HG03064 (cell line): ENCODE results near the gene CPT1A.

Experiments
- ATAC-seq: cut with Tn5 transposase; IDR thresholded peaks from one replicate; pipeline ENCODE4 v1.9.1; 2021; ENCODE audit warnings: low read depth; ENCODE audit not compliant: unreplicated experiment

CPT1A gene

GRCh38 chr11:68855205-68855981 is 13.7 kb upstream of the CPT1A start:
- ATAC-seq: no peak

GRCh38 chr11:68854273-68854958 is 12.7 kb upstream of the CPT1A start:
- ATAC-seq: no peak

- ATAC-seq: no peak
Observed at GRCh38 chr11:68852628-68853027, 10.9 kb upstream of the CPT1A start.

GRCh38 chr11:68848429-68848828 is 6.7 kb upstream of the CPT1A start:
- ATAC-seq: no peak

GRCh38 chr11:68847395-68847794 is 5.7 kb upstream of the CPT1A start:
- ATAC-seq: no peak

GRCh38 chr11:68845351-68846002 is 3.8 kb upstream of the CPT1A start:
- no peak for ATAC-seq

- no peak for ATAC-seq
Observed at GRCh38 chr11:68844801-68845200, 3.1 kb upstream of the CPT1A start.

GRCh38 chr11:68844376-68844775 is 2.7 kb upstream of the CPT1A start:
- no peak for ATAC-seq

- peak; percentile 43 for ATAC-seq
Observed at GRCh38 chr11:68843703-68844312, 2.1 kb upstream of the CPT1A start.

- no peak for ATAC-seq
Observed at GRCh38 chr11:68843052-68843561, 1.4 kb upstream of the CPT1A start.

GRCh38 chr11:68842427-68843051 is 823 bp upstream of the CPT1A start:
- ATAC-seq: no peak

GRCh38 chr11:68840661-68841653 is 759 bp downstream of the CPT1A start:
- no peak for ATAC-seq

GRCh38 chr11:68839911-68840641 is 1.6 kb downstream of the CPT1A start:
- ATAC-seq: no peak

GRCh38 chr11:68839054-68839865 is 2.5 kb downstream of the CPT1A start:
- ATAC-seq: peak; percentile 37

- ATAC-seq: no peak
Observed at GRCh38 chr11:68838572-68838964, 3.1 kb downstream of the CPT1A start.

- no peak for ATAC-seq
Observed at GRCh38 chr11:68837583-68838571, 3.8 kb downstream of the CPT1A start.

GRCh38 chr11:68835749-68836148 is 6.0 kb downstream of the CPT1A start:
- ATAC-seq: no peak
